ENCODE measurements around the gene COG4. TPM values are rescaled to one million over a fixed set of nuclear protein-coding genes. Genes with fewer than 3 reads are reported as not detected.

The COG4 gene
- total and polyA plus RNA-seq, 9 donors, result 27.4 to 46.5 (median 36.3) TPM

DNA sequence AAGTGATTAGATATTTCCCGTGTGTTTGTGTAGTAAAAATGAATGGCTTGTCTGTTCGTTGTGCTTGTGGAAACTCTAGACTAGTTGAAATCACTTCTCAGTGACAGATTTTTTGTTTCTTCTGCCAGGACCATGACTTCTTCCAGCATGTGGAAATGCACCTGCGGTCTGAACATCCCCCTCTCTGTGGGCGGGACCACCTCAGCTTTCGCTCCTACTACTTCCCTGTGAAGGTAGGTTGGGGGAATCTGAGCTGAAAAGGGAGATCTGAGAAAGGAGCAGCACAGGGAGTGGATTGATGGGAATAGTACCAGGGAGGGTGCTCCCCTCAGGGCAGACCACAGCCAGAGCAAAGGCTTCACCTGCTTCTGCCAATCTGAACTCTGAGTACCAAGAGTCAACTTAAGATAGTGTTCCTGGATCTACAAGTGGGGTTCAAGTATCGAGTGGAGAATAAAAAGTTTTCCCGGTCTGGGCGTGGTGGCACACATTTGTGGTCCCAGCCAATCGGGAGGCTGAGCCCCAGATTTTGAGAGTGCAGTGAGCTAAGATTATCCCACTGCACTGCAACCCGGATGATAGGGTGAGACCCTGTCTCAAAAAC is 47.7 kb upstream of the COG4 start:
- Histone ChIP-seq H3K36me3 (no peaks in the 10 kb centered on the region), H3K9me3 (no peaks in the 10 kb centered on the region), H3K4me3 (no peak overlapping the region), H3K27ac (no peak overlapping the region), H3K4me1 (ENCODE audit: insufficient read depth) (peaks cover 5% of the 10 kb centered on the region), H3K27me3 (no peaks in the 10 kb centered on the region)
- WGBS, 3 donors, result 76 to 84% (median 77%) methylated on average over 10 of the region's 10 CpGs
- TF ChIP-seq CTCF (IDR thresholded peaks at IDR 0.05) (no peak), POLR2A (IDR thresholded peaks at IDR 0.05) (no peak), EP300 (IDR thresholded peaks at IDR 0.05) (no peak)
- DNase-seq, result no peak
- intact Hi-C loops (cut with DNase I), result no loop called here

GRCh38 chr16:70569752-70570151 is 46.4 kb upstream of the COG4 start:
- TF ChIP-seq POLR2A (IDR thresholded peaks at IDR 0.05) (no peak), EP300 (IDR thresholded peaks at IDR 0.05) (no peak), CTCF (IDR thresholded peaks at IDR 0.05) (no peak)
- no peak overlapping the region for H3K4me3 ChIP-seq
- no peak for DNase-seq
- H3K36me3 ChIP-seq, result no peaks in the 10 kb centered on the region
- no peaks in the 10 kb centered on the region for H3K9me3 ChIP-seq
- no peaks in the 10 kb centered on the region for H3K27me3 ChIP-seq
- H3K27ac ChIP-seq, result no peak overlapping the region
- WGBS, 3 donors, result 88 to 91% (median 90%) methylated on average over 6 of the region's 6 CpGs
- intact Hi-C loops (cut with DNase I), result no loop called here
- H3K4me1 ChIP-seq (ENCODE audit: insufficient read depth), result peaks cover 5% of the 10 kb centered on the region

GRCh38 chr16:70568601-70569237 is 45.4 kb upstream of the COG4 start:
- no peak overlapping the region for H3K27ac ChIP-seq
- H3K4me1 ChIP-seq (ENCODE audit: insufficient read depth), result peaks cover 5% of the 10 kb centered on the region
- intact Hi-C loops (cut with DNase I), result no loop called here
- no peaks in the 10 kb centered on the region for H3K27me3 ChIP-seq
- TF ChIP-seq POLR2A (IDR thresholded peaks at IDR 0.05), result no peak
- H3K9me3 ChIP-seq, result no peaks in the 10 kb centered on the region
- no peaks in the 10 kb centered on the region for H3K36me3 ChIP-seq
- no peak overlapping the region for H3K4me3 ChIP-seq
- no peak for DNase-seq
- WGBS, 3 donors, result 55 to 65% (median 63%) methylated on average over 5 of the region's 5 CpGs

DNA sequence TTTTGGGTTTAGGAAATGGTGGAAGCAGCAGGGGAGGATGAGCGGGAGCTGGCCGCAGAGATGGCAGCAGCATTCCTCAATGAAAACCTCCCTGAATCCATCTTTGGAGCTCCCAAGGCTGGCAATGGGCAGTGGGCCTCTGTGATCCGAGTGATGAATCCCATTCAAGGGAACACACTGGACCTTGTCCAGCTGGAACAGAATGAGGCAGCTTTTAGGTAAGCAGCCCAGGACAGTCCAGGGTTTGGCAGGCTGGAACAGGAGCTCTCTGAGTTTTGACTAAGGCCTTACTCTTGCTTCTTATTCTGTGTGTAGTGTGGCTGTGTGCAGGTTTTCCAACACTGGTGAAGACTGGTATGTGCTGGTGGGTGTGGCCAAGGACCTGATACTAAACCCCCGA is 41.7 kb upstream of the COG4 start:
- H3K27ac ChIP-seq, result no peak overlapping the region
- no peak overlapping the region for H3K4me3 ChIP-seq
- 51 to 66% (median 63%) methylated on average over 4 of the region's 4 CpGs for WGBS, 3 donors
- no peak for DNase-seq
- intact Hi-C loops (cut with DNase I), result no loop called here
- H3K9me3 ChIP-seq, result no peaks in the 10 kb centered on the region
- no peaks in the 10 kb centered on the region for H3K27me3 ChIP-seq
- H3K4me1 ChIP-seq (ENCODE audit: insufficient read depth), result no peaks in the 10 kb centered on the region
- TF ChIP-seq POLR2A (IDR thresholded peaks at IDR 0.05), result no peak
- no peak for TF ChIP-seq CTCF (IDR thresholded peaks at IDR 0.05)
- no peak for TF ChIP-seq EP300 (IDR thresholded peaks at IDR 0.05)
- H3K36me3 ChIP-seq, result peaks cover 4% of the 10 kb centered on the region

DNA sequence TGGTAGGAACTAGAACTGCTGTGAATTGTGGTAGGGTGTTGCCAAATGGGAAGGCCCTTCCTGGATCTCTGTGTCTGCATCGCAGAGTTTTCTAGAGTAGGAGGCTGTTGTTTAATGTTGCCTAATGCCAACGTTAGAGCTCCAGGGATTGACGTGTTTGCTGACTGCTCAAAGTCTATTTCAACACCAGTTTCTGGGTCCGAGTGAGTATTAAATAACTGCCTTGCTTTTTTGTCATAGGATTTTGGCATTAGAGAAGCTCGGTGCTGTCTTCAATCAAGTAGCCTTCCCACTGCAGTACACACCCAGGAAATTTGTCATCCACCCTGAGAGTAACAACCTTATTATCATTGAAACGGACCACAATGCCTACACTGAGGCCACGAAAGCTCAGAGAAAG is 40.3 kb upstream of the COG4 start:
- no peaks in the 10 kb centered on the region for H3K4me1 ChIP-seq (ENCODE audit: insufficient read depth)
- TF ChIP-seq CTCF (IDR thresholded peaks at IDR 0.05) (no peak), EP300 (IDR thresholded peaks at IDR 0.05) (no peak), POLR2A (IDR thresholded peaks at IDR 0.05) (no peak)
- 71 to 78% (median 73%) methylated on average over 7 of the region's 7 CpGs for WGBS, 3 donors

More for the DNA sequence above, 40.3 kb upstream of the COG4 start:
- intact Hi-C loops (cut with DNase I), result no loop called here
- Histone ChIP-seq H3K27ac (no peak overlapping the region), H3K36me3 (peaks cover 4% of the 10 kb centered on the region), H3K4me3 (no peak overlapping the region), H3K9me3 (no peaks in the 10 kb centered on the region), H3K27me3 (no peaks in the 10 kb centered on the region)
- no peak for DNase-seq
